Liver (tissue), 9 donors: ENCODE measurements around the gene CALU. TPM values are rescaled to one million over a fixed set of nuclear protein-coding genes. Genes with fewer than 3 reads are reported as not detected.

ENCODE experiments used
- DNase-seq: peaks from one replicate; pipeline ENCODE4 v3.0.0-alpha.2; 2017; ENCODE audit warnings: low spot score
- H3K27ac ChIP-seq, 2 donors: one replicate each; pipeline ENCODE4 v1.7.0; 2013; ENCODE audit warnings: inconsistent platforms in 2 of 2, low read length in 2 of 2, control low read depth in 1 of 2, low read depth in 1 of 2, mild to moderate bottlenecking in 1 of 2
- H3K27me3 ChIP-seq, 4 donors: one replicate each; pipeline versions ENCODE4 v1.6.1 to v1.7.0; 2013; ENCODE audit warnings: low read length in 3 of 4, inconsistent platforms in 1 of 4, mild to moderate bottlenecking in 1 of 4, moderate library complexity in 1 of 4; ENCODE audit not compliant: control insufficient read depth in 4 of 4, insufficient read depth in 4 of 4
- H3K36me3 ChIP-seq, 4 donors: one replicate each; pipeline versions ENCODE4 v1.6.1 to v1.7.0; 2013; ENCODE audit warnings: low read length in 3 of 4, mild to moderate bottlenecking in 3 of 4, low read depth in 1 of 4, moderate library complexity in 1 of 4; ENCODE audit not compliant: control insufficient read depth in 4 of 4, insufficient read depth in 3 of 4
- H3K4me1 ChIP-seq, 4 donors: one replicate each; pipeline versions ENCODE4 v1.6.1 to v1.7.0; 2013; ENCODE audit warnings: low read length in 3 of 4, mild to moderate bottlenecking in 3 of 4, moderate library complexity in 1 of 4; ENCODE audit not compliant: control insufficient read depth in 4 of 4, insufficient read depth in 4 of 4
- H3K4me3 ChIP-seq, 3 donors: one replicate each; pipeline versions ENCODE4 v1.6.1 to v1.7.0; 2013; ENCODE audit warnings: low read length in 3 of 3, control low read depth in 1 of 3, low read depth in 1 of 3, mild to moderate bottlenecking in 1 of 3
- H3K9ac ChIP-seq, 2 donors: one replicate each; pipeline ENCODE4 v1.7.0; 2013; ENCODE audit warnings: low read length in 2 of 2, mild to moderate bottlenecking in 2 of 2, moderate library complexity in 2 of 2, control low read depth in 1 of 2, low read depth in 1 of 2
- H3K9me3 ChIP-seq, 4 donors: one replicate each; pipeline versions ENCODE4 v1.6.1 to v1.7.0; 2013; ENCODE audit warnings: low read length in 3 of 4; ENCODE audit not compliant: control insufficient read depth in 4 of 4
- ATF3 ChIP-seq: IDR thresholded peaks from 2 replicates; pipeline ENCODE4 v1.6.1; 2016; ENCODE audit warnings: antibody characterized with exemption
- FOXA1 ChIP-seq: IDR thresholded peaks from 2 replicates; pipeline ENCODE4 v1.6.1; 2016; ENCODE audit warnings: antibody characterized with exemption
- GABPA ChIP-seq, 2 donors: IDR thresholded peaks in 1 of 2; conservative IDR thresholded peaks in 1 of 2; 2 replicates each; pipeline ENCODE4 v1.6.1; 2016; ENCODE audit warnings: antibody characterized with exemption in 2 of 2, mild to moderate bottlenecking in 1 of 2, moderate library complexity in 1 of 2
- HNF4A ChIP-seq, 2 donors: conservative IDR thresholded peaks; 2 replicates each; pipeline ENCODE4 v1.6.1; 2016; ENCODE audit warnings: antibody characterized with exemption in 2 of 2, mild to moderate bottlenecking in 2 of 2
- HNF4G ChIP-seq: IDR thresholded peaks from 2 replicates; pipeline ENCODE4 v1.6.1; 2016; ENCODE audit warnings: antibody characterized with exemption
- JUND ChIP-seq, 2 donors: IDR thresholded peaks; 2 replicates each; pipeline ENCODE4 v1.6.1; 2016; ENCODE audit warnings: antibody characterized with exemption in 2 of 2
- NR2F2 ChIP-seq: IDR thresholded peaks from 2 replicates; pipeline ENCODE4 v1.6.1; 2016; ENCODE audit warnings: antibody characterized with exemption
- REST ChIP-seq: IDR thresholded peaks from 2 replicates; pipeline ENCODE4 v1.6.1; 2016; ENCODE audit warnings: antibody characterized with exemption, mild to moderate bottlenecking
- RXRA ChIP-seq, 2 donors: IDR thresholded peaks; 2 replicates each; pipeline ENCODE4 v1.6.1; 2017 to 2018; ENCODE audit warnings: antibody characterized with exemption in 2 of 2, mild to moderate bottlenecking in 1 of 2
- SP1 ChIP-seq: IDR thresholded peaks from 2 replicates; pipeline ENCODE4 v1.6.1; 2018; ENCODE audit warnings: antibody characterized with exemption, mild to moderate bottlenecking
- TAF1 ChIP-seq: conservative IDR thresholded peaks from 2 replicates; pipeline ENCODE4 v1.6.1; 2016; ENCODE audit warnings: antibody characterized with exemption, mild to moderate bottlenecking
- YY1 ChIP-seq: IDR thresholded peaks from 2 replicates; pipeline ENCODE4 v1.6.1; 2016; ENCODE audit warnings: antibody characterized with exemption, mild to moderate bottlenecking
- WGBS: extraction: QIAGEN DNeasy Blood & Tissue Kit; methylation state at CpG from one replicate; pipeline ENCODE4 v1.1.7; 2013; 5-methylcytosine and 5-hydroxymethylcytosine counted together
- polyA plus RNA-seq, 2 donors: library from polyadenylated mRNA; stranded (reverse) in 1 of 2; unstranded in 1 of 2; fragments of 200-250 nt in 1 of 2; fragments of >200 nt in 1 of 2; fragmentation: Nextera tagmentation in 1 of 2; extraction: Ambion mirVana in 1 of 2; gene quantifications; one replicate each; pipeline versions ENCODE4 v1.2.1 to v1.2.3, GENCODE V29; 2013 to 2015
- total RNA-seq, 2 donors: library from RNA; depleted of rRNA; stranded (reverse); fragments of >200 nt; gene quantifications; one replicate each; pipeline ENCODE4 v1.2.3, GENCODE V29; 2014
- TF ChIP-seq, protein P1 (sequence below): fragments of 150-350 bp; IDR thresholded peaks from 2 replicates; pipeline ENCODE4 v1.5.1; 2017; ENCODE audit warnings: improper control_type of control experiment, low read depth, low read length; ENCODE audit not compliant: missing input control
- TF ChIP-seq, protein P2 (sequence below): IDR thresholded peaks from 2 replicates; pipeline ENCODE4 v1.6.1; 2016; ENCODE audit warnings: antibody characterized with exemption
- TF ChIP-seq, protein P3 (sequence below): IDR thresholded peaks from 2 replicates; pipeline ENCODE4 v1.6.1; 2016; ENCODE audit warnings: antibody characterized with exemption
- donor health status: healthy.
- donor health status: healthy.
- donor health status: healthy.
- donor health status: healthy.
- donor health status: healthy.

Gene CALU
- total and polyA plus RNA-seq, 4 donors, result 37.1 to 57.9 (median 42.5) TPM

GRCh38 chr7:128745706-128746105 lies 6.5 kb downstream of the CALU start:
- WGBS, result 54% methylated on average over 1 of the region's 1 CpG

GRCh38 chr7:128747327-128748079 lies 8.3 kb downstream of the CALU start:
- WGBS, result 76% methylated on average over 6 of the region's 6 CpGs
- Histone ChIP-seq H3K4me3 (no peak overlapping the region), H3K9me3 (no peaks in the 10 kb centered on the region), H3K36me3 (peaks cover 1 to 27% (median 17%) of the 10 kb centered on the region in 4 donors), H3K4me1 (peaks cover 0 to 10% (median 8%) of the 10 kb centered on the region in 4 donors), H3K9ac (no peak overlapping the region), H3K27me3 (no peaks in the 10 kb centered on the region), H3K27ac (no peak overlapping the region)
- no peak for DNase-seq
- no peak for TF ChIP-seq FOXA1
- TF ChIP-seq, protein P1, sequence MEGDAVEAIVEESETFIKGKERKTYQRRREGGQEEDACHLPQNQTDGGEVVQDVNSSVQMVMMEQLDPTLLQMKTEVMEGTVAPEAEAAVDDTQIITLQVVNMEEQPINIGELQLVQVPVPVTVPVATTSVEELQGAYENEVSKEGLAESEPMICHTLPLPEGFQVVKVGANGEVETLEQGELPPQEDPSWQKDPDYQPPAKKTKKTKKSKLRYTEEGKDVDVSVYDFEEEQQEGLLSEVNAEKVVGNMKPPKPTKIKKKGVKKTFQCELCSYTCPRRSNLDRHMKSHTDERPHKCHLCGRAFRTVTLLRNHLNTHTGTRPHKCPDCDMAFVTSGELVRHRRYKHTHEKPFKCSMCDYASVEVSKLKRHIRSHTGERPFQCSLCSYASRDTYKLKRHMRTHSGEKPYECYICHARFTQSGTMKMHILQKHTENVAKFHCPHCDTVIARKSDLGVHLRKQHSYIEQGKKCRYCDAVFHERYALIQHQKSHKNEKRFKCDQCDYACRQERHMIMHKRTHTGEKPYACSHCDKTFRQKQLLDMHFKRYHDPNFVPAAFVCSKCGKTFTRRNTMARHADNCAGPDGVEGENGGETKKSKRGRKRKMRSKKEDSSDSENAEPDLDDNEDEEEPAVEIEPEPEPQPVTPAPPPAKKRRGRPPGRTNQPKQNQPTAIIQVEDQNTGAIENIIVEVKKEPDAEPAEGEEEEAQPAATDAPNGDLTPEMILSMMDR, result no peak
- TF ChIP-seq, protein P2, sequence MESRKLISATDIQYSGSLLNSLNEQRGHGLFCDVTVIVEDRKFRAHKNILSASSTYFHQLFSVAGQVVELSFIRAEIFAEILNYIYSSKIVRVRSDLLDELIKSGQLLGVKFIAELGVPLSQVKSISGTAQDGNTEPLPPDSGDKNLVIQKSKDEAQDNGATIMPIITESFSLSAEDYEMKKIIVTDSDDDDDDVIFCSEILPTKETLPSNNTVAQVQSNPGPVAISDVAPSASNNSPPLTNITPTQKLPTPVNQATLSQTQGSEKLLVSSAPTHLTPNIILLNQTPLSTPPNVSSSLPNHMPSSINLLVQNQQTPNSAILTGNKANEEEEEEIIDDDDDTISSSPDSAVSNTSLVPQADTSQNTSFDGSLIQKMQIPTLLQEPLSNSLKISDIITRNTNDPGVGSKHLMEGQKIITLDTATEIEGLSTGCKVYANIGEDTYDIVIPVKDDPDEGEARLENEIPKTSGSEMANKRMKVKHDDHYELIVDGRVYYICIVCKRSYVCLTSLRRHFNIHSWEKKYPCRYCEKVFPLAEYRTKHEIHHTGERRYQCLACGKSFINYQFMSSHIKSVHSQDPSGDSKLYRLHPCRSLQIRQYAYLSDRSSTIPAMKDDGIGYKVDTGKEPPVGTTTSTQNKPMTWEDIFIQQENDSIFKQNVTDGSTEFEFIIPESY, result no peak
- no peak for TF ChIP-seq YY1
- no peak for TF ChIP-seq NR2F2
- no peak for TF ChIP-seq RXRA (IDR thresholded peaks at IDR 0.05)
- TF ChIP-seq SP1, result no peak
- TF ChIP-seq HNF4A (conservative IDR thresholded peaks at IDR 0.05), result no peak
- TF ChIP-seq TAF1, result no peak
- no peak for TF ChIP-seq GABPA (IDR thresholded peaks at IDR 0.05 in 1 of 2, conservative IDR thresholded peaks at IDR 0.05 in 1 of 2)
- no peak for TF ChIP-seq REST
- no peak for TF ChIP-seq ATF3
- TF ChIP-seq, protein P3, sequence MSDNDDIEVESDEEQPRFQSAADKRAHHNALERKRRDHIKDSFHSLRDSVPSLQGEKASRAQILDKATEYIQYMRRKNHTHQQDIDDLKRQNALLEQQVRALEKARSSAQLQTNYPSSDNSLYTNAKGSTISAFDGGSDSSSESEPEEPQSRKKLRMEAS, result no peak
- TF ChIP-seq HNF4G, result no peak
- TF ChIP-seq JUND (IDR thresholded peaks at IDR 0.05), result no peak

More at GRCh38 chr7:128745706-128746105, 6.5 kb downstream of the CALU start:
- no peaks in the 10 kb centered on the region for H3K27me3 ChIP-seq
- peaks cover 6 to 19% (median 12%) of the 10 kb centered on the region in 4 donors for H3K4me1 ChIP-seq
- no peak for TF ChIP-seq YY1
- no peak for TF ChIP-seq REST
- TF ChIP-seq JUND (IDR thresholded peaks at IDR 0.05), result no peak
- no peak for TF ChIP-seq RXRA (IDR thresholded peaks at IDR 0.05)
- H3K36me3 ChIP-seq, result peaks cover 1 to 21% (median 16%) of the 10 kb centered on the region in 4 donors
- no peak overlapping the region for H3K27ac ChIP-seq
- DNase-seq, result no peak
- no peak overlapping the region for H3K4me3 ChIP-seq
- H3K9ac ChIP-seq, result no peak overlapping the region
- no peaks in the 10 kb centered on the region for H3K9me3 ChIP-seq
